GM21737 (cell line): ENCODE results near the gene SETDB1.
"Not testable (repeated sequence)": the region's sequence is repeated elsewhere in the genome, so short reads cannot be mapped to it uniquely, and the experiment has no call there.

Source experiments
- ATAC-seq: cut with Tn5 transposase; IDR thresholded peaks from one replicate; pipeline ENCODE4 v1.9.1; 2021; ENCODE audit warnings: mild to moderate bottlenecking, moderate library complexity; ENCODE audit not compliant: unreplicated experiment

Gene SETDB1

GRCh38 chr1:150928286-150928685, 2.1 kb downstream of the SETDB1 start:
- no peak for ATAC-seq

GRCh38 chr1:150928775-150929174, 2.6 kb downstream of the SETDB1 start:
- ATAC-seq = not testable (repeated sequence)

- no peak for ATAC-seq
Observed at GRCh38 chr1:150931773-150932172, 5.6 kb downstream of the SETDB1 start.

GRCh38 chr1:150944856-150945255, 18.7 kb downstream of the SETDB1 start:
- no peak for ATAC-seq

- no peak for ATAC-seq
Observed at GRCh38 chr1:150954708-150955107, 28.5 kb downstream of the SETDB1 start.

GRCh38 chr1:150955280-150955679, 29.1 kb downstream of the SETDB1 start:
- no peak for ATAC-seq

GRCh38 chr1:150957666-150958065, 31.5 kb downstream of the SETDB1 start:
- ATAC-seq = no peak

- no peak for ATAC-seq
Observed at GRCh38 chr1:150960646-150961045, 34.5 kb downstream of the SETDB1 start.

- ATAC-seq = no peak
Observed at GRCh38 chr1:150961756-150962155, 35.6 kb downstream of the SETDB1 start.

- ATAC-seq = no peak
Observed at GRCh38 chr1:150963321-150964163, 37.4 kb downstream of the SETDB1 start.

- no peak for ATAC-seq
Observed at GRCh38 chr1:150964164-150964489, 38.0 kb downstream of the SETDB1 start.

GRCh38 chr1:150965605-150966004, 39.4 kb downstream of the SETDB1 start:
- no peak for ATAC-seq

- no peak for ATAC-seq
Observed at GRCh38 chr1:150966011-150966410, 39.8 kb downstream of the SETDB1 start.

- ATAC-seq = no peak
Observed at GRCh38 chr1:150967936-150968335, 41.8 kb downstream of the SETDB1 start.

- ATAC-seq = no peak
Observed at GRCh38 chr1:150968491-150968890, 42.3 kb downstream of the SETDB1 start.

GRCh38 chr1:150969626-150970025, 43.5 kb downstream of the SETDB1 start:
- ATAC-seq = no peak

GRCh38 chr1:150970808-150971582, 44.8 kb downstream of the SETDB1 start:
- no peak for ATAC-seq

- ATAC-seq = no peak
Observed at GRCh38 chr1:150971583-150972416, 45.6 kb downstream of the SETDB1 start.

- ATAC-seq = no peak
Observed at GRCh38 chr1:150972417-150972940, 46.3 kb downstream of the SETDB1 start.

GRCh38 chr1:150973258-150973835, 47.2 kb downstream of the SETDB1 start:
- no peak for ATAC-seq
